WERI-Rb-1 (cell line): ENCODE measurements around the gene SLC39A12.

Experiments
- DNase-seq: peaks from one replicate; pipeline ENCODE4 v3.0.0-alpha.2; 2020
- H3K27ac ChIP-seq: fragments of 250-450 bp; sonication (Bioruptor Pico); 2 replicates; pipeline ENCODE4 v1.5.1; 2020; ENCODE audit warnings: mild to moderate bottlenecking, moderate library complexity
- H3K27me3 ChIP-seq: fragments of 250-450 bp; sonication (Bioruptor Pico); 2 replicates; pipeline ENCODE4 v1.5.1; 2021; ENCODE audit warnings: mild to moderate bottlenecking, low read depth, moderate library complexity; ENCODE audit not compliant: insufficient read depth, severe bottlenecking
- H3K36me3 ChIP-seq: fragments of 250-450 bp; sonication (Bioruptor Pico); 2 replicates; pipeline ENCODE4 v1.5.1; 2020; ENCODE audit warnings: mild to moderate bottlenecking, moderate library complexity
- H3K4me3 ChIP-seq: 2 replicates; pipeline ENCODE4 v1.5.1; 2011; ENCODE audit warnings: low read depth, mild to moderate bottlenecking, control low read depth, low read length
- H3K9me3 ChIP-seq: fragments of 250-450 bp; sonication (Bioruptor Pico); 2 replicates; pipeline ENCODE4 v1.5.1; 2021; ENCODE audit warnings: mild to moderate bottlenecking, moderate library complexity; ENCODE audit not compliant: severe bottlenecking
- TF ChIP-seq, protein P1 (sequence below): IDR thresholded peaks from 2 replicates; pipeline ENCODE4 v1.5.1; 2011; ENCODE audit warnings: low read depth, mild to moderate bottlenecking, control low read depth, inconsistent platforms, low read length

Gene SLC39A12

GRCh38 chr10:18068401-18068800, 116.7 kb downstream of the SLC39A12 start:
- Histone ChIP-seq H3K36me3 (no peaks in the 10 kb centered on the region), H3K27ac (no peak overlapping the region), H3K9me3 (no peaks in the 10 kb centered on the region), H3K27me3 (no peaks in the 10 kb centered on the region), H3K4me3 (no peak overlapping the region)
- TF ChIP-seq, protein P1, sequence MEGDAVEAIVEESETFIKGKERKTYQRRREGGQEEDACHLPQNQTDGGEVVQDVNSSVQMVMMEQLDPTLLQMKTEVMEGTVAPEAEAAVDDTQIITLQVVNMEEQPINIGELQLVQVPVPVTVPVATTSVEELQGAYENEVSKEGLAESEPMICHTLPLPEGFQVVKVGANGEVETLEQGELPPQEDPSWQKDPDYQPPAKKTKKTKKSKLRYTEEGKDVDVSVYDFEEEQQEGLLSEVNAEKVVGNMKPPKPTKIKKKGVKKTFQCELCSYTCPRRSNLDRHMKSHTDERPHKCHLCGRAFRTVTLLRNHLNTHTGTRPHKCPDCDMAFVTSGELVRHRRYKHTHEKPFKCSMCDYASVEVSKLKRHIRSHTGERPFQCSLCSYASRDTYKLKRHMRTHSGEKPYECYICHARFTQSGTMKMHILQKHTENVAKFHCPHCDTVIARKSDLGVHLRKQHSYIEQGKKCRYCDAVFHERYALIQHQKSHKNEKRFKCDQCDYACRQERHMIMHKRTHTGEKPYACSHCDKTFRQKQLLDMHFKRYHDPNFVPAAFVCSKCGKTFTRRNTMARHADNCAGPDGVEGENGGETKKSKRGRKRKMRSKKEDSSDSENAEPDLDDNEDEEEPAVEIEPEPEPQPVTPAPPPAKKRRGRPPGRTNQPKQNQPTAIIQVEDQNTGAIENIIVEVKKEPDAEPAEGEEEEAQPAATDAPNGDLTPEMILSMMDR, result no peak
- DNase-seq, result no peak

DNA sequence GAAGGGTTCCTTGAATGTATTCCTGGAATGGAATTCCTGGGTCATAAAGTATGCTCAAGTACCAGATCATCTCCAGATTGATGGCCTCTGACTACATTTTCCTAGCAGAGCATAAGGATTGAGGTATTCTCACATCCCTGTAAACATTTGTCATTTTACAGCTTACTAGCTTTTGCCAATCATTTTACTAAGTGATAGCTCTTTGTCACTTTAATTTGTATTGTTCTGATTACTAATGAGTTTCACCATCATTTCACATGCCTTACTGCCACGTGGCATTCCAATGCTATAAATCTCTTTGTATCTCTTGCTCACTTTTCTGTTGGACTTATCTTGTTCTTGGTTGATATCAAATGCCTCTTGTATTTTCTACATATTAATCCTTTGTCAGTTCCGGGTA, 119.9 kb downstream of the SLC39A12 start:
- no peaks in the 10 kb centered on the region for H3K36me3 ChIP-seq
- no peak overlapping the region for H3K27ac ChIP-seq
- H3K4me3 ChIP-seq, result no peak overlapping the region
- DNase-seq, result no peak
- TF ChIP-seq, protein P1, result no peak
- H3K9me3 ChIP-seq, result no peaks in the 10 kb centered on the region
- H3K27me3 ChIP-seq, result no peaks in the 10 kb centered on the region

- no peak overlapping the region for H3K27ac ChIP-seq
- TF ChIP-seq, protein P1, result no peak
- H3K36me3 ChIP-seq, result no peaks in the 10 kb centered on the region
- no peak overlapping the region for H3K4me3 ChIP-seq
- no peak for DNase-seq
- no peaks in the 10 kb centered on the region for H3K27me3 ChIP-seq
- H3K9me3 ChIP-seq, result no peaks in the 10 kb centered on the region
Measured at GRCh38 chr10:18073314-18073713, 121.6 kb downstream of the SLC39A12 start.

DNA sequence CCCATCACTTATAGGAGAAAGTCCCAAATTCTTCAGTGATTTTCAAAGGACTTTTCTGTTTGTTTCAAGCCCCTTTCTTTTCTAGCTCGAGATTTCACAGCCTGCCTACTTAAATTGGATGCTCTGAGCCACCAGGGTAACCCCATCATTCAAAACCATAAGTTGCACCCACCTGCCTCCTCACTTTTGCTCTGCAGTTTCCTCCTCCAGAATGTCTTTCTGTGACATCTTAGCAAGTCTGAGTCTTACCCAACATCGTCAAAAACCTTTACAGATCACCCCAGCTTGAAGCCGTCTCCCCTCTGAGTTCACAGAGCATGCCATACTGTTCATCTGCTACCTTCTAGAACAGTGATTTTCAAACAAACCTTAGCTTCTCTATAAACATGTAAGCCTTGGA, 124.2 kb downstream of the SLC39A12 start:
- no peaks in the 10 kb centered on the region for H3K27me3 ChIP-seq
- H3K36me3 ChIP-seq, result no peaks in the 10 kb centered on the region
- no peaks in the 10 kb centered on the region for H3K9me3 ChIP-seq
- no peak for DNase-seq
- H3K4me3 ChIP-seq, result no peak overlapping the region
- TF ChIP-seq, protein P1, result no peak
- no peak overlapping the region for H3K27ac ChIP-seq

- Histone ChIP-seq H3K9me3 (no peaks in the 10 kb centered on the region), H3K27ac (no peak overlapping the region), H3K4me3 (no peak overlapping the region), H3K27me3 (no peaks in the 10 kb centered on the region), H3K36me3 (no peaks in the 10 kb centered on the region)
- no peak for DNase-seq
- TF ChIP-seq, protein P1, result no peak
Measured at GRCh38 chr10:18079665-18080295, 128.1 kb downstream of the SLC39A12 start.

- no peak overlapping the region for H3K4me3 ChIP-seq
- H3K27me3 ChIP-seq, result no peaks in the 10 kb centered on the region
- H3K9me3 ChIP-seq, result no peaks in the 10 kb centered on the region
- H3K36me3 ChIP-seq, result no peaks in the 10 kb centered on the region
- no peak overlapping the region for H3K27ac ChIP-seq
- TF ChIP-seq, protein P1, result no peak
- no peak for DNase-seq
Measured at GRCh38 chr10:18082381-18082780, 130.7 kb downstream of the SLC39A12 start.
